Colonic mucosa (tissue), 4 donors: Measurements from ENCODE around the gene SURF4. TPM values are rescaled to one million over a fixed set of nuclear protein-coding genes. Genes with fewer than 3 reads are reported as not detected.
A peak's percentile ranks its signal among the peaks of the same experiment; 100 is the strongest.

Experiments used
- DNase-seq: peaks from one replicate; pipeline ENCODE4 v3.0.0-alpha.2; 2020
- H3K27ac ChIP-seq: fragments of 200-600 bp; one replicate; pipeline ENCODE4 v1.8.0; 2021
- H3K27me3 ChIP-seq: fragments of 200-600 bp; one replicate; pipeline ENCODE4 v1.8.0; 2021
- H3K36me3 ChIP-seq: fragments of 200-600 bp; one replicate; pipeline ENCODE4 v1.8.0; 2021
- H3K4me1 ChIP-seq: fragments of 200-600 bp; one replicate; pipeline ENCODE4 v1.8.0; 2021; ENCODE audit warnings: mild to moderate bottlenecking
- H3K4me3 ChIP-seq: fragments of 200-600 bp; one replicate; pipeline ENCODE4 v1.8.0; 2021
- H3K9ac ChIP-seq, 2 donors: one replicate each; pipeline ENCODE4 v1.7.0; 2013; ENCODE audit warnings: control low read depth in 2 of 2, low read depth in 2 of 2, low read length in 2 of 2
- H3K9me3 ChIP-seq: fragments of 200-600 bp; one replicate; pipeline ENCODE4 v1.8.0; 2021
- CTCF ChIP-seq: fragments of 200-600 bp; IDR thresholded peaks from one replicate; pipeline ENCODE4 v1.8.0; 2022; ENCODE audit warnings: antibody characterized with exemption, mild to moderate bottlenecking
- intact Hi-C: fragments of 100-400 bp; cut with DNase I; formaldehyde crosslinking; loops from one replicate; pipeline ENCODE4 v1.14.1; 2022
- total RNA-seq, 2 donors: library from RNA; stranded (reverse); fragmentation: NEBNext Ultra II Directional in 1 of 2; extraction: Animal tissue kit (Norgen Biotek cat#: 25700) in 1 of 2; gene quantifications; one replicate each; pipeline ENCODE4 v1.2.1, GENCODE V29; 2021
- donor health status: healthy.
- donor health status: DM: no; HTN: no; CAD: no.
- donor health status: DM: no; HTN: no; CAD: no.

The SURF4 gene
- total RNA-seq, 2 donors from 2014 or later, result 176 to 267 TPM

- Histone ChIP-seq H3K9ac (no peak overlapping the region), H3K27me3 (no peaks in the 10 kb centered on the region), H3K27ac (no peak overlapping the region), H3K4me1 (peaks cover 7% of the 10 kb centered on the region), H3K36me3 (peaks cover 9% of the 10 kb centered on the region), H3K4me3 (no peak overlapping the region), H3K9me3 (no peaks in the 10 kb centered on the region)
- intact Hi-C loops, result no loop called here
- DNase-seq, result no peak
- no peak for TF ChIP-seq CTCF
Observed at GRCh38 chr9:133344979-133345378, 30.9 kb downstream of the SURF4 start.

GRCh38 chr9:133344071-133344470 is 31.8 kb downstream of the SURF4 start:
- Histone ChIP-seq H3K4me1 (peaks cover 7% of the 10 kb centered on the region), H3K27ac (no peak overlapping the region), H3K27me3 (no peaks in the 10 kb centered on the region), H3K36me3 (peaks cover 5% of the 10 kb centered on the region), H3K9ac (no peak overlapping the region), H3K9me3 (no peaks in the 10 kb centered on the region), H3K4me3 (no peak overlapping the region)
- intact Hi-C loops, result no loop called here
- no peak for DNase-seq
- no peak for TF ChIP-seq CTCF

DNA sequence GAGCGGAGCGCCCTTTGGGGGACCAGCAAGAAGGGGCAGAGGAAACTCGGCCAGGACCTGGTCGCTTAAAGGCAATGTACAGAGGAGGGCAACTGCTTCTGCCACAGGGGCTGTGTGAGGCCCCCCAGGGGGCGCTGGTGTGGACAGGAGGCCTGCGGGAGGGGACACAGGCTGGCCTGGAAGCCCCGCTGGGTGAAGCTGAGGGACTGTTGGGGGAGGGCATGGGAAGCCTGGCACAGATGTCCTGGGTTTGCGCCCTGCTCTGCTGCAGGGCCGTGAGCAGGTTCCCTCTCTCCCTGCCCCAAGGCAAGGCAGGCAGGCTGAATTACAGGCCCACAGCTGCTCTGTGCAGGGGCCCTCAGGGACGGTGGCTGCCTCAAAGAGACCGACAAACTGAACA is 33.3 kb downstream of the SURF4 start:
- no peak overlapping the region for H3K27ac ChIP-seq
- H3K4me1 ChIP-seq, result peaks cover 7% of the 10 kb centered on the region
- H3K36me3 ChIP-seq, result peaks cover 5% of the 10 kb centered on the region
- TF ChIP-seq CTCF, result no peak
- intact Hi-C loops, result no loop called here
- no peaks in the 10 kb centered on the region for H3K9me3 ChIP-seq
- DNase-seq, result no peak
- no peak overlapping the region for H3K4me3 ChIP-seq
- peak overlapping the region in 1 of 2 donors; percentile 12 for H3K9ac ChIP-seq
- no peaks in the 10 kb centered on the region for H3K27me3 ChIP-seq

GRCh38 chr9:133342069-133342406 is 33.8 kb downstream of the SURF4 start:
- Histone ChIP-seq H3K27me3 (no peaks in the 10 kb centered on the region), H3K4me1 (peaks cover 7% of the 10 kb centered on the region), H3K4me3 (no peak overlapping the region), H3K36me3 (peaks cover 5% of the 10 kb centered on the region), H3K9ac (peak overlapping the region in 1 of 2 donors; percentile 12), H3K9me3 (no peaks in the 10 kb centered on the region), H3K27ac (no peak overlapping the region)
- no peak for DNase-seq
- no peak for TF ChIP-seq CTCF
- intact Hi-C loops, result no loop called here

GRCh38 chr9:133341369-133342068 is 34.3 kb downstream of the SURF4 start:
- no peak overlapping the region for H3K4me3 ChIP-seq
- H3K36me3 ChIP-seq, result peaks cover 5% of the 10 kb centered on the region
- no peaks in the 10 kb centered on the region for H3K27me3 ChIP-seq
- no peak overlapping the region for H3K27ac ChIP-seq
- no peaks in the 10 kb centered on the region for H3K9me3 ChIP-seq
- DNase-seq, result no peak
- intact Hi-C loops, result no loop called here
- no peak for TF ChIP-seq CTCF
- H3K4me1 ChIP-seq, result peaks cover 2% of the 10 kb centered on the region
- peak overlapping the region in 1 of 2 donors; percentile 40 for H3K9ac ChIP-seq
